ENCODE measurements around the gene C1orf232. TPM values are rescaled to one million over a fixed set of nuclear protein-coding genes. Genes with fewer than 3 reads are reported as not detected.

Gene C1orf232
- total and polyA plus RNA-seq, 2 donors (not counting 3 experiments of a cell fraction or from before 2014, with no cell fraction given) = not detected

DNA sequence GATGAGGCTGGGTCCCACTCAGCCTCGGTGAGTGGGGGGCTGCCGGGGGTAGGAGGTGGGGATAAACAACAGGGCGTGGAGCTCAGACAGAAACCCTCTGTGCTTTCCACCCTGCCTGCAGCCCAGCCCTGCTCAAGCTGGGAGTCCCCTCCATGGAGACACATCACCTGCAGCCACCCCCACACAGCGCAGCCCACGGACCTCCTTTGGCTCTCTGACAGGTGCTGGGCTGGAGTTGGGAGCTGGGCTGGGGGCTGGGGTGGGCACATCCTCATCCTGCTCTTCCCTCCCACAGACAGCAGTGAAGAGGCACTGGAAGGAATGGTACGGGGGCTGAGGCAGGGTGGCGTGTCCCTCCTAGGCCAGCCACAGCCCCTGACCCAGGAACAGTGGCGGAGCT, 19.7 kb upstream of the C1orf232 start:
- peaks cover 0 to 2% of the 10 kb centered on the region in 2 experiments for H3K27me3 ChIP-seq (ENCODE audit: control insufficient read depth in 2 of 2, insufficient read depth in 2 of 2, low read length in 2 of 2)
- no peak for TF ChIP-seq POLR2AphosphoS5 (IDR thresholded peaks at IDR 0.05; ENCODE audit: insufficient read depth, low read depth, low read length)
- TF ChIP-seq GATA2 (IDR thresholded peaks at IDR 0.05; ENCODE audit: insufficient read depth, insufficient read length, low read depth, low read length) = no peak
- TF ChIP-seq, protein P1, sequence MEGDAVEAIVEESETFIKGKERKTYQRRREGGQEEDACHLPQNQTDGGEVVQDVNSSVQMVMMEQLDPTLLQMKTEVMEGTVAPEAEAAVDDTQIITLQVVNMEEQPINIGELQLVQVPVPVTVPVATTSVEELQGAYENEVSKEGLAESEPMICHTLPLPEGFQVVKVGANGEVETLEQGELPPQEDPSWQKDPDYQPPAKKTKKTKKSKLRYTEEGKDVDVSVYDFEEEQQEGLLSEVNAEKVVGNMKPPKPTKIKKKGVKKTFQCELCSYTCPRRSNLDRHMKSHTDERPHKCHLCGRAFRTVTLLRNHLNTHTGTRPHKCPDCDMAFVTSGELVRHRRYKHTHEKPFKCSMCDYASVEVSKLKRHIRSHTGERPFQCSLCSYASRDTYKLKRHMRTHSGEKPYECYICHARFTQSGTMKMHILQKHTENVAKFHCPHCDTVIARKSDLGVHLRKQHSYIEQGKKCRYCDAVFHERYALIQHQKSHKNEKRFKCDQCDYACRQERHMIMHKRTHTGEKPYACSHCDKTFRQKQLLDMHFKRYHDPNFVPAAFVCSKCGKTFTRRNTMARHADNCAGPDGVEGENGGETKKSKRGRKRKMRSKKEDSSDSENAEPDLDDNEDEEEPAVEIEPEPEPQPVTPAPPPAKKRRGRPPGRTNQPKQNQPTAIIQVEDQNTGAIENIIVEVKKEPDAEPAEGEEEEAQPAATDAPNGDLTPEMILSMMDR (IDR thresholded peaks at IDR 0.05; ENCODE audit: extremely low read depth in 1 of 2, insufficient read depth in 1 of 2, low read depth in 1 of 2, low read length in 2 of 2) = no peak
- no peak for TF ChIP-seq POLR2A (IDR thresholded peaks at IDR 0.05; ENCODE audit: low read depth, low read length)
- no peak for TF ChIP-seq MYC (IDR thresholded peaks at IDR 0.05; ENCODE audit: low read depth, low read length)
- TF ChIP-seq JUN (IDR thresholded peaks at IDR 0.05; ENCODE audit: borderline replicate concordance, insufficient read depth, insufficient read length, low read depth) = no peak
- TF ChIP-seq, protein P2, sequence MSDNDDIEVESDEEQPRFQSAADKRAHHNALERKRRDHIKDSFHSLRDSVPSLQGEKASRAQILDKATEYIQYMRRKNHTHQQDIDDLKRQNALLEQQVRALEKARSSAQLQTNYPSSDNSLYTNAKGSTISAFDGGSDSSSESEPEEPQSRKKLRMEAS (IDR thresholded peaks at IDR 0.05; ENCODE audit: insufficient read depth, insufficient read length) = no peak
- TF ChIP-seq FOS (IDR thresholded peaks at IDR 0.05; ENCODE audit: borderline replicate concordance, insufficient read depth, low read length) = no peak
- no peak for TF ChIP-seq EZH2 (IDR thresholded peaks at IDR 0.05; ENCODE audit: borderline replicate concordance, low read depth, low read length, severe bottlenecking)
- dilution Hi-C loops (cut with MboI; ENCODE audit: extremely low pct_ligation_motif_present, low sequenced_read_pairs) = no loop called here
- H3K9ac ChIP-seq (replicated peaks; ENCODE audit: extremely low read depth, insufficient read depth, low read length) = no peak overlapping the region
- H3K79me2 ChIP-seq (ENCODE audit: control insufficient read depth, insufficient read depth, low read length) = no peaks in the 10 kb centered on the region
- no peak overlapping the region for H2AFZ ChIP-seq (ENCODE audit: low read depth, low read length)
- DNase-seq (ENCODE audit: low read depth, low spot score) (no peak), FAIRE-seq (no peak)
- CTCF ChIA-PET = interaction anchor here (0.5 to 2.3 kb wide), 2 partner anchors 45 to 545 kb away, joined by 3 to 8 read pairs; partner anchors contain the start of gene CEP85
- H4K20me1 ChIP-seq (replicated peaks; ENCODE audit: control insufficient read depth, extremely low read depth, insufficient read depth, low read length) = no peaks in the 10 kb centered on the region
- BruUV-seq (replicated peaks) = no TSS peak
- no peaks in the 10 kb centered on the region for H3K4me1 ChIP-seq (ENCODE audit: control insufficient read depth, extremely low read depth, insufficient read depth, low read length)
- no peaks in the 10 kb centered on the region for H3K36me3 ChIP-seq (ENCODE audit: control insufficient read depth in 2 of 2, extremely low read depth in 1 of 2, insufficient read depth in 2 of 2, low read length in 2 of 2)
- intact Hi-C loops (cut with micrococcal nuclease) = no loop called here
- H3K9me3 ChIP-seq (replicated peaks; ENCODE audit: control insufficient read depth, insufficient read depth, low read length) = no peaks in the 10 kb centered on the region
- no peak overlapping the region for H3K4me2 ChIP-seq (ENCODE audit: insufficient read depth, low read length)
- H3K9me1 ChIP-seq (replicated peaks; ENCODE audit: control insufficient read depth, extremely low read depth, insufficient read depth, low read length) = no peaks in the 10 kb centered on the region
- POLR2A ChIA-PET = no interaction called here
- H3K27ac ChIP-seq (ENCODE audit: insufficient read depth, low read depth, low read length) = no peak overlapping the region
- no peak overlapping the region for H3K4me3 ChIP-seq (replicated peaks in 1 of 3; ENCODE audit: insufficient read depth in 1 of 3, low read depth in 1 of 3, low read length in 3 of 3)
